SK-N-SH treated with all-trans-retinoic acid at 6 μM for 48 hours (cell line): Measurements from ENCODE around the gene CNIH1.

Experiments
- ARNTL ChIP-seq: fragments of 450-650 bp; formaldehyde crosslinking; IDR thresholded peaks from 2 replicates; pipeline ENCODE4 v1.5.0; 2020; ENCODE audit warnings: low read depth, mild to moderate bottlenecking, moderate library complexity, borderline replicate concordance
- ESRRG ChIP-seq: fragments of 250-450 bp; sonication (Bioruptor Pico); IDR thresholded peaks from 2 replicates; pipeline ENCODE4 v1.6.1; 2021; ENCODE audit warnings: mild to moderate bottlenecking
- SNAI2 ChIP-seq: fragments of 250-450 bp; sonication (Bioruptor Pico); IDR thresholded peaks from 2 replicates; pipeline ENCODE4 v1.5.0; 2020; ENCODE audit warnings: mild to moderate bottlenecking, moderate library complexity
- TCF4 ChIP-seq: fragments of 250-450 bp; sonication (Bioruptor Pico); IDR thresholded peaks from 2 replicates; pipeline ENCODE4 v1.8.0; 2021; ENCODE audit warnings: mild to moderate bottlenecking, moderate library complexity, borderline replicate concordance
- TOX ChIP-seq: fragments of 250-450 bp; sonication (Bioruptor Pico); IDR thresholded peaks from 2 replicates; pipeline ENCODE4 v1.8.0; 2021; ENCODE audit warnings: mild to moderate bottlenecking, moderate library complexity, borderline replicate concordance
- ZFP3 ChIP-seq: fragments of 250-450 bp; sonication (Bioruptor Pico); IDR thresholded peaks from 2 replicates; pipeline ENCODE4 v1.5.0; 2020; ENCODE audit warnings: mild to moderate bottlenecking, moderate library complexity
- ZFP30 ChIP-seq: fragments of 450-650 bp; formaldehyde crosslinking; IDR thresholded peaks from 2 replicates; pipeline ENCODE4 v1.5.0; 2022; ENCODE audit warnings: mild to moderate bottlenecking, moderate library complexity
- ZNF565 ChIP-seq: fragments of 450-650 bp; formaldehyde crosslinking; conservative IDR thresholded peaks from 2 replicates; pipeline ENCODE4 v1.5.0; 2020; ENCODE audit warnings: low read depth, mild to moderate bottlenecking, moderate library complexity
- ZNF70 ChIP-seq: fragments of 450-650 bp; formaldehyde crosslinking; IDR thresholded peaks from 2 replicates; pipeline ENCODE4 v1.5.0; 2020; ENCODE audit warnings: mild to moderate bottlenecking, moderate library complexity
- ZNF8 ChIP-seq: fragments of 450-650 bp; formaldehyde crosslinking; IDR thresholded peaks from 2 replicates; pipeline ENCODE4 v1.5.0; 2020; ENCODE audit warnings: mild to moderate bottlenecking, moderate library complexity
- TF ChIP-seq, protein P1 (sequence below): fragments of 250-450 bp; sonication (Bioruptor Pico); IDR thresholded peaks from 2 replicates; pipeline ENCODE4 v1.5.1; 2020; ENCODE audit warnings: low read depth, mild to moderate bottlenecking, moderate library complexity
- TF ChIP-seq, protein P2 (sequence below): fragments of 250-450 bp; sonication (Bioruptor Pico); IDR thresholded peaks from 2 replicates; pipeline ENCODE4 v1.5.1; 2021; ENCODE audit warnings: mild to moderate bottlenecking, moderate library complexity
- TF ChIP-seq, protein P3 (sequence below): fragments of 250-450 bp; sonication (Bioruptor Pico); IDR thresholded peaks from 2 replicates; pipeline ENCODE4 v1.8.0; 2020; ENCODE audit warnings: mild to moderate bottlenecking, moderate library complexity, borderline replicate concordance

DNA sequence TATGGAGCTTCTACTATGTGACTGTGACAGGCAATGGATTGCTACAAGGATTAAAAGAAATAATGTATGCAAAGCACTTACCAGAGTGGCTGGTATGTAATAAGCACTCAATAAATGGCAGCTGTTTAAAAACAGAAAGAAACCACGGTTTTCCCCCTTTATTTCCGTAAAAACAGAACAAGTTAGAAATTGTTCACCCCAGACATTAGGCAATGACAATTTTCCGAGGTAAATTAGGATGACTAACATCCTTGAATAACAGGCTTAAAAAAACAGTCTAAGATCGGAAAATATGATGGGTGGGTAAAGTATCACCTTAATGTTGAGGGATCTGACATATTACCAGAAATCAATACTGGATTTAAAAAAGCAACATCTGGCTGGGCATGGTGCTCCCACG lies 20.9 kb upstream of the CNIH1 start:
- TF ChIP-seq ZFP3 (CRISPR knock-in tag) (no peak), TCF4 (CRISPR knock-in tag) (no peak), ZFP30 (CRISPR knock-in tag) (no peak), ZNF565 (CRISPR knock-in tag) (no peak), SNAI2 (CRISPR knock-in tag) (no peak), ESRRG (CRISPR knock-in tag) (no peak), ZNF70 (no peak), ARNTL (no peak), ZNF8 (CRISPR knock-in tag) (no peak), TOX (CRISPR knock-in tag) (no peak)
- TF ChIP-seq, protein P1, sequence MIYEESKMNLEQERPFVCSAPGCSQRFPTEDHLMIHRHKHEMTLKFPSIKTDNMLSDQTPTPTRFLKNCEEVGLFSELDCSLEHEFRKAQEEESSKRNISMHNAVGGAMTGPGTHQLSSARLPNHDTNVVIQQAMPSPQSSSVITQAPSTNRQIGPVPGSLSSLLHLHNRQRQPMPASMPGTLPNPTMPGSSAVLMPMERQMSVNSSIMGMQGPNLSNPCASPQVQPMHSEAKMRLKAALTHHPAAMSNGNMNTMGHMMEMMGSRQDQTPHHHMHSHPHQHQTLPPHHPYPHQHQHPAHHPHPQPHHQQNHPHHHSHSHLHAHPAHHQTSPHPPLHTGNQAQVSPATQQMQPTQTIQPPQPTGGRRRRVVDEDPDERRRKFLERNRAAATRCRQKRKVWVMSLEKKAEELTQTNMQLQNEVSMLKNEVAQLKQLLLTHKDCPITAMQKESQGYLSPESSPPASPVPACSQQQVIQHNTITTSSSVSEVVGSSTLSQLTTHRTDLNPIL (CRISPR knock-in tag) = no peak
- TF ChIP-seq, protein P2, sequence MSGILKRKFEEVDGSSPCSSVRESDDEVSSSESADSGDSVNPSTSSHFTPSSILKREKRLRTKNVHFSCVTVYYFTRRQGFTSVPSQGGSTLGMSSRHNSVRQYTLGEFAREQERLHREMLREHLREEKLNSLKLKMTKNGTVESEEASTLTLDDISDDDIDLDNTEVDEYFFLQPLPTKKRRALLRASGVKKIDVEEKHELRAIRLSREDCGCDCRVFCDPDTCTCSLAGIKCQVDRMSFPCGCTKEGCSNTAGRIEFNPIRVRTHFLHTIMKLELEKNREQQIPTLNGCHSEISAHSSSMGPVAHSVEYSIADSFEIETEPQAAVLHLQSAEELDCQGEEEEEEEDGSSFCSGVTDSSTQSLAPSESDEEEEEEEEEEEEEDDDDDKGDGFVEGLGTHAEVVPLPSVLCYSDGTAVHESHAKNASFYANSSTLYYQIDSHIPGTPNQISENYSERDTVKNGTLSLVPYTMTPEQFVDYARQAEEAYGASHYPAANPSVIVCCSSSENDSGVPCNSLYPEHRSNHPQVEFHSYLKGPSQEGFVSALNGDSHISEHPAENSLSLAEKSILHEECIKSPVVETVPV (CRISPR knock-in tag) = no peak
- TF ChIP-seq, protein P3, sequence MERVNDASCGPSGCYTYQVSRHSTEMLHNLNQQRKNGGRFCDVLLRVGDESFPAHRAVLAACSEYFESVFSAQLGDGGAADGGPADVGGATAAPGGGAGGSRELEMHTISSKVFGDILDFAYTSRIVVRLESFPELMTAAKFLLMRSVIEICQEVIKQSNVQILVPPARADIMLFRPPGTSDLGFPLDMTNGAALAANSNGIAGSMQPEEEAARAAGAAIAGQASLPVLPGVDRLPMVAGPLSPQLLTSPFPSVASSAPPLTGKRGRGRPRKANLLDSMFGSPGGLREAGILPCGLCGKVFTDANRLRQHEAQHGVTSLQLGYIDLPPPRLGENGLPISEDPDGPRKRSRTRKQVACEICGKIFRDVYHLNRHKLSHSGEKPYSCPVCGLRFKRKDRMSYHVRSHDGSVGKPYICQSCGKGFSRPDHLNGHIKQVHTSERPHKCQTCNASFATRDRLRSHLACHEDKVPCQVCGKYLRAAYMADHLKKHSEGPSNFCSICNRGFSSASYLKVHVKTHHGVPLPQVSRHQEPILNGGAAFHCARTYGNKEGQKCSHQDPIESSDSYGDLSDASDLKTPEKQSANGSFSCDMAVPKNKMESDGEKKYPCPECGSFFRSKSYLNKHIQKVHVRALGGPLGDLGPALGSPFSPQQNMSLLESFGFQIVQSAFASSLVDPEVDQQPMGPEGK (CRISPR knock-in tag) = no peak
